HEK293T (cell line): ENCODE results near the gene SPRR1B.

Experiments
- ARNT ChIP-seq: fragments of 450-650 bp; IDR thresholded peaks from 2 replicates; pipeline ENCODE4 v1.6.1; 2017; ENCODE audit warnings: mild to moderate bottlenecking
- BHLHE40 ChIP-seq: fragments of 450-650 bp; IDR thresholded peaks from 2 replicates; pipeline ENCODE4 v1.6.1; 2016; ENCODE audit warnings: mild to moderate bottlenecking, moderate library complexity, borderline replicate concordance
- CTBP1 ChIP-seq: fragments of 450-650 bp; IDR thresholded peaks from 2 replicates; pipeline ENCODE4 v1.6.1; 2016; ENCODE audit warnings: borderline replicate concordance
- ELF4 ChIP-seq: fragments of 450-650 bp; IDR thresholded peaks from 2 replicates; pipeline ENCODE4 v1.6.1; 2017; ENCODE audit warnings: antibody characterized with exemption
- FOXA1 ChIP-seq: fragments of 450-650 bp; IDR thresholded peaks from 2 replicates; pipeline ENCODE4 v1.6.1; 2016; ENCODE audit warnings: mild to moderate bottlenecking
- FOXK2 ChIP-seq: fragments of 450-650 bp; IDR thresholded peaks from 2 replicates; pipeline ENCODE4 v1.6.1; 2016; ENCODE audit warnings: mild to moderate bottlenecking
- FOXM1 ChIP-seq: fragments of 450-650 bp; IDR thresholded peaks from 2 replicates; pipeline ENCODE4 v1.6.1; 2017; ENCODE audit warnings: mild to moderate bottlenecking, borderline replicate concordance
- L3MBTL2 ChIP-seq: fragments of 450-650 bp; conservative IDR thresholded peaks from 2 replicates; pipeline ENCODE4 v1.6.1; 2016; ENCODE audit warnings: mild to moderate bottlenecking
- NFRKB ChIP-seq: fragments of 450-650 bp; IDR thresholded peaks from 2 replicates; pipeline ENCODE4 v1.6.1; 2016; ENCODE audit warnings: mild to moderate bottlenecking, moderate library complexity
- PKNOX1 ChIP-seq: fragments of 450-650 bp; IDR thresholded peaks from 2 replicates; pipeline ENCODE4 v1.6.1; 2016
- SP1 ChIP-seq: fragments of 450-650 bp; IDR thresholded peaks from 2 replicates; pipeline ENCODE4 v1.6.1; 2017
- SUZ12 ChIP-seq: fragments of 450-650 bp; IDR thresholded peaks from 2 replicates; pipeline ENCODE4 v1.6.1; 2016; ENCODE audit warnings: mild to moderate bottlenecking
- TARDBP ChIP-seq: fragments of 450-650 bp; IDR thresholded peaks from 2 replicates; pipeline ENCODE4 v1.6.1; 2016

DNA sequence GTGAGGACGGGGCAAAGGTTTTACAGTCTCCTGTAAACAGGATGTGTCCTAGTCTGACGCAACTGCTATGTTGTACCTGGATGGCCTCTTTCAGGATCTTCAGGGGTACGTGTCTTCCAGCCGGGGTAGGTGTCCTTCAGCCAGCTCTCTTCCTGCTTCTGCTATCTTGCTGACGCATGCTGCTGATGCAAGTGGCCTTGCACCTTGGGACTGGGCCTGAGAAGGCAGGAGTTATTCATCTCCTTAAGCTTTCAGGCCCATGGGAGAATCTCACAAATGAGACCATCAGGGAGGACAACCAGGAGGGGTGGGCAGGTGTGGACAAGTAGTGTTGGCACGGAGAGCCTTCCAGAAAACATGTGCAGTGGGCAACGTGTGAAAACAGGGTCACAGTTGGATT is 7.9 kb upstream of the SPRR1B start:
- no peak for TF ChIP-seq SP1
- TF ChIP-seq FOXA1, result no peak
- no peak for TF ChIP-seq SUZ12
- no peak for TF ChIP-seq FOXM1
- no peak for TF ChIP-seq L3MBTL2
- TF ChIP-seq BHLHE40, result no peak
- no peak for TF ChIP-seq ELF4
- TF ChIP-seq TARDBP, result no peak
- no peak for TF ChIP-seq FOXK2
- TF ChIP-seq CTBP1, result no peak
- TF ChIP-seq NFRKB, result no peak
- TF ChIP-seq ARNT, result no peak
- no peak for TF ChIP-seq PKNOX1
